B cell (primary cell): ENCODE data around the gene LAMB1. TPM values are rescaled to one million over a fixed set of nuclear protein-coding genes. Genes with fewer than 3 reads are reported as not detected.

Experiments used
- ATAC-seq: fragments of 200-7000 bp; cut with Tn5 transposase; one replicate; pipeline ENCODE4 v1.10.0; 2021; ENCODE audit warnings: low read depth, mild to moderate bottlenecking, moderate number of reproducible peaks, moderate library complexity
- CTCF ChIA-PET: fragments of 350-600 bp; sonication (Branson Sonifier 250); formaldehyde crosslinking; loops from one replicate; lab custom pipeline; 2021; ENCODE audit warnings: antibody characterized with exemption, inconsistent platforms; lab: Charles Lee
- POLR2A ChIA-PET: fragments of 350-600 bp; sonication (Branson Sonifier 250); formaldehyde crosslinking; loops from one replicate; lab custom pipeline; 2021; ENCODE audit warnings: antibody characterized with exemption; lab: Charles Lee
- DNase-seq: peaks from one replicate; pipeline ENCODE4 v3.0.0; 2013
- H2AFZ ChIP-seq: 2 replicates; pipeline ENCODE4 v1.6.1; 2012; ENCODE audit warnings: mild to moderate bottlenecking, low read depth, low read length; ENCODE audit not compliant: insufficient read depth, poor library complexity, severe bottlenecking
- H3K27ac ChIP-seq, 2 donors: 1 replicate in 1 of 2; 2 replicates in 1 of 2; pipeline ENCODE4 v1.5.1; 2012 to 2013; ENCODE audit warnings: low read length in 2 of 2, mild to moderate bottlenecking in 2 of 2, moderate library complexity in 1 of 2
- H3K27me3 ChIP-seq, 4 experiments: fragments of 200-600 bp in 1 of 4; sonication (generic) in 1 of 4; replicated peaks in 1 of 4; 1 replicate in 2 of 4; 2 replicates in 2 of 4; pipeline versions ENCODE4 v1.6.1 to v1.7.0; 2013 to 2016; ENCODE audit warnings: low read length in 3 of 4, mild to moderate bottlenecking in 2 of 4, mixed read lengths in 1 of 4, moderate library complexity in 1 of 4; ENCODE audit not compliant: insufficient read depth in 4 of 4, control insufficient read depth in 3 of 4; ENCODE audit errors: control extremely low read depth in 1 of 4
- H3K36me3 ChIP-seq, 2 experiments: replicated peaks in 1 of 2; 1 replicate in 1 of 2; 2 replicates in 1 of 2; pipeline versions ENCODE4 v1.6.1 to v1.7.1; 2013; ENCODE audit warnings: low read length in 1 of 2; ENCODE audit not compliant: insufficient read depth in 2 of 2, control insufficient read depth in 1 of 2; ENCODE audit errors: control extremely low read depth in 1 of 2, extremely low read depth in 1 of 2
- H3K4me1 ChIP-seq, 2 donors: fragments of 200-600 bp in 1 of 2; sonication (generic) in 1 of 2; 1 replicate in 1 of 2; 2 replicates in 1 of 2; pipeline versions ENCODE4 v1.5.1 to v1.6.1; 2013 to 2017; ENCODE audit warnings: low read length in 2 of 2; ENCODE audit not compliant: control insufficient read depth in 2 of 2, insufficient read depth in 2 of 2
- H3K4me2 ChIP-seq: replicated peaks from 2 replicates; pipeline ENCODE3; 2012; ENCODE audit warnings: mild to moderate bottlenecking, low read depth, low read length; ENCODE audit not compliant: poor library complexity, severe bottlenecking
- H3K4me3 ChIP-seq, 5 experiments: fragments of 200-600 bp in 1 of 5; sonication (generic) in 1 of 5; 1 replicate in 3 of 5; 2 replicates in 2 of 5; pipeline versions ENCODE4 v1.5.1 to v1.7.0; 2011 to 2016; ENCODE audit warnings: low read length in 4 of 5, mild to moderate bottlenecking in 4 of 5, low read depth in 2 of 5, control low read depth in 1 of 5, moderate library complexity in 1 of 5; ENCODE audit not compliant: insufficient read depth in 1 of 5; ENCODE audit errors: control extremely low read depth in 1 of 5, extremely low read depth in 1 of 5
- H3K79me2 ChIP-seq: fragments of 200-600 bp; sonication (generic); one replicate; pipeline ENCODE4 v1.6.0; 2016; ENCODE audit warnings: low read length; ENCODE audit not compliant: control insufficient read depth, insufficient read depth
- H3K9ac ChIP-seq: fragments of 200-600 bp; sonication (generic); 2 replicates; pipeline ENCODE4 v1.6.1; 2017; ENCODE audit warnings: mild to moderate bottlenecking, low read length, moderate library complexity
- H3K9me3 ChIP-seq, 3 donors: one replicate each; pipeline versions ENCODE4 v1.6.1 to v1.7.1; 2013; ENCODE audit warnings: low read length in 2 of 3; ENCODE audit not compliant: control insufficient read depth in 2 of 3, insufficient read depth in 1 of 3; ENCODE audit errors: control extremely low read depth in 1 of 3
- H4K20me1 ChIP-seq: 2 replicates; pipeline ENCODE4 v1.6.0; 2012; ENCODE audit warnings: mild to moderate bottlenecking, low read length; ENCODE audit not compliant: insufficient read depth, control insufficient read depth, poor library complexity, severe bottlenecking
- H3K27ac Mint-ChIP-seq: one replicate; pipeline ENCODE4 v1.8.0; 2021; ENCODE audit warnings: mixed read lengths
- H3K27me3 Mint-ChIP-seq: one replicate; pipeline ENCODE4 v1.8.0; 2021; ENCODE audit warnings: mixed read lengths
- H3K4me1 Mint-ChIP-seq: one replicate; pipeline ENCODE4 v1.8.0; 2021; ENCODE audit warnings: mixed read lengths
- H3K4me3 Mint-ChIP-seq: one replicate; pipeline ENCODE4 v1.8.0; 2021; ENCODE audit warnings: mixed read lengths
- H3K9me3 Mint-ChIP-seq: one replicate; pipeline ENCODE4 v1.8.0; 2022; ENCODE audit warnings: mixed read lengths; ENCODE audit not compliant: insufficient read depth
- EZH2 ChIP-seq: IDR thresholded peaks from 2 replicates; pipeline ENCODE4 v1.6.1; 2012; ENCODE audit warnings: borderline replicate concordance, low read depth, mild to moderate bottlenecking, moderate library complexity, low read length; ENCODE audit not compliant: insufficient read depth, poor library complexity, severe bottlenecking
- WGBS: methylation state at CpG from one replicate; pipeline ENCODE4 v1.1.5; 2013; ENCODE audit warnings: missing lambda C conversion rate; ENCODE audit not compliant: insufficient coverage; 5-methylcytosine and 5-hydroxymethylcytosine counted together
- intact Hi-C: fragments of 100-400 bp; cut with micrococcal nuclease; formaldehyde crosslinking; loops from one replicate; pipeline ENCODE4 v1.10.0; 2022
- polyA plus RNA-seq: library from polyadenylated mRNA; depleted of rRNA; stranded (reverse); fragments of >200 nt; gene quantifications from 2 replicates; pipeline ENCODE4 v1.2.3, GENCODE V29; 2012
- total RNA-seq, 2 donors: library from RNA; stranded (reverse); fragments of 120-200 nt in 1 of 2; gene quantifications; 1 replicate in 1 of 2; 2 replicates in 1 of 2; pipeline versions ENCODE4 v1.2.3 to v1.2.4, GENCODE V29; 2013 to 2022
- TF ChIP-seq, protein P1 (sequence below): fragments of 200-600 bp; IDR thresholded peaks from one replicate; pipeline ENCODE4 v1.8.0; 2022; ENCODE audit warnings: antibody characterized with exemption, mild to moderate bottlenecking

Gene LAMB1
- total and polyA plus RNA-seq, 2 donors (not counting 1 experiment from before 2014, with no cell fraction given): not detected

DNA sequence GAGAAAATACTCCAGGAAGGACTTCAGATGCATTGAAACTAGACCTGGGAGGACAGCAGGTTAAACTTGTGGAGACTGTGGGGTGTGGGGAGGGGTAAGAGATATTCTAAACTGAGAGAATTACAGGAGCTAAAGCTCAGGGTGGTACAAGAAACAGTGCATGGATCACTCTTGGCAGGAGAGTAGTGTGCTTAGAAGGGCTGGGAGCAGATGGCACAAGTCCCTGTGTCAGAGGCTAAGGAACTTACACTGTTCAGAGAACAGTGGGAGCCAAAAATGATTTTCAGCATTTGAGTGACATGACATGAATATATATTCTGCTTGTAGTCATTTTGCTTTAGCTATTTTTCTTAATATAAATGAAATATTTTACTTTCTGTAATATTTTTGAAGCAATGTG lies 36.0 kb upstream of the LAMB1 start:
- ChIA-PET CTCF (no interaction called here), POLR2A (no interaction called here)
- no peak for ATAC-seq
- no peaks in the 10 kb centered on the region for H3K79me2 ChIP-seq
- H4K20me1 ChIP-seq: no peaks in the 10 kb centered on the region
- Mint-ChIP-seq H3K4me3 (no peak overlapping the region), H3K27me3 (peaks cover 8% of the 10 kb centered on the region), H3K4me1 (no peaks in the 10 kb centered on the region), H3K27ac (no peak overlapping the region), H3K9me3 (no peaks in the 10 kb centered on the region)
- intact Hi-C loops: no loop called here
- no peak overlapping the region for H2AFZ ChIP-seq
- H3K27ac ChIP-seq: no peak overlapping the region
- no peaks in the 10 kb centered on the region for H3K9me3 ChIP-seq
- no peak overlapping the region for H3K9ac ChIP-seq
- H3K4me2 ChIP-seq: no peak overlapping the region
- DNase-seq: no peak
- no peaks in the 10 kb centered on the region for H3K27me3 ChIP-seq
- H3K4me3 ChIP-seq: no peak overlapping the region
- H3K4me1 ChIP-seq: no peaks in the 10 kb centered on the region
- TF ChIP-seq EZH2: no peak
- TF ChIP-seq, protein P1, sequence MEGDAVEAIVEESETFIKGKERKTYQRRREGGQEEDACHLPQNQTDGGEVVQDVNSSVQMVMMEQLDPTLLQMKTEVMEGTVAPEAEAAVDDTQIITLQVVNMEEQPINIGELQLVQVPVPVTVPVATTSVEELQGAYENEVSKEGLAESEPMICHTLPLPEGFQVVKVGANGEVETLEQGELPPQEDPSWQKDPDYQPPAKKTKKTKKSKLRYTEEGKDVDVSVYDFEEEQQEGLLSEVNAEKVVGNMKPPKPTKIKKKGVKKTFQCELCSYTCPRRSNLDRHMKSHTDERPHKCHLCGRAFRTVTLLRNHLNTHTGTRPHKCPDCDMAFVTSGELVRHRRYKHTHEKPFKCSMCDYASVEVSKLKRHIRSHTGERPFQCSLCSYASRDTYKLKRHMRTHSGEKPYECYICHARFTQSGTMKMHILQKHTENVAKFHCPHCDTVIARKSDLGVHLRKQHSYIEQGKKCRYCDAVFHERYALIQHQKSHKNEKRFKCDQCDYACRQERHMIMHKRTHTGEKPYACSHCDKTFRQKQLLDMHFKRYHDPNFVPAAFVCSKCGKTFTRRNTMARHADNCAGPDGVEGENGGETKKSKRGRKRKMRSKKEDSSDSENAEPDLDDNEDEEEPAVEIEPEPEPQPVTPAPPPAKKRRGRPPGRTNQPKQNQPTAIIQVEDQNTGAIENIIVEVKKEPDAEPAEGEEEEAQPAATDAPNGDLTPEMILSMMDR: no peak
- no peaks in the 10 kb centered on the region for H3K36me3 ChIP-seq

DNA sequence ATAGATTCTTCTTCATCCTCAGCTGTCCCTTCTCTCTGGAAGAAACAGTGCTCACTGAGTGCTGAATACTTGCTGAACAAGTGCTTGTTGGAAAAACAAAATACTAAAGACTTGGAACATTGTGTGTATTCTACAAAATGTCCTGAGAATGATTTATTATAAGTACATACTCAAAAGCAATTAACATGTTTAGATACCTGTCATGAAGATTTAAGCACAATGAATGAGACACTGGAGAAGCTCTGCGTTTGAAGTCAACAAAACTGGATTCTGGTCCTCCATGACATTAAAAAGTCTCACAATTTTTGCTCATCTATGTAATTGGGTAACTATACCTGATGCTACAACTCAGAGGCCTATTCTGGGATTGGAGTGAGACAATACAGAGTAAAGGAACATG lies 34.8 kb upstream of the LAMB1 start:
- Histone ChIP-seq H3K4me1 (no peaks in the 10 kb centered on the region), H3K9me3 (no peaks in the 10 kb centered on the region), H3K9ac (no peak overlapping the region), H2AFZ (no peak overlapping the region), H3K4me2 (no peak overlapping the region), H3K27ac (no peak overlapping the region), H4K20me1 (no peaks in the 10 kb centered on the region), H3K36me3 (no peaks in the 10 kb centered on the region), H3K79me2 (no peaks in the 10 kb centered on the region), H3K27me3 (no peaks in the 10 kb centered on the region), H3K4me3 (no peak overlapping the region)
- Mint-ChIP-seq H3K9me3 (no peaks in the 10 kb centered on the region), H3K4me1 (no peaks in the 10 kb centered on the region), H3K4me3 (no peak overlapping the region), H3K27me3 (peaks cover 8% of the 10 kb centered on the region), H3K27ac (no peak overlapping the region)
- intact Hi-C loops: no loop called here
- CTCF ChIA-PET: interaction anchor here (0.7 kb wide), 1 partner anchor 35 kb away, joined by 3 read pairs; the partner anchor contains the start of gene LAMB1
- POLR2A ChIA-PET: no interaction called here
- no CpG with 5 or more reads among the region's 1 CpG for WGBS
- TF ChIP-seq, protein P1: no peak
- no peak for TF ChIP-seq EZH2
- DNase-seq (no peak), ATAC-seq (no peak)
